Measurements from ENCODE around the gene FRMD8.
A peak's percentile ranks its signal among the peaks of the same experiment; 100 is the strongest.

FRMD8 gene

GRCh38 chr11:65438257-65439151, 52.1 kb downstream of the FRMD8 start:
- Histone ChIP-seq H3K27ac (ENCODE audit: poor library complexity, severe bottlenecking) (peak overlapping the region; percentile 32), H3K36me3 (ENCODE audit: low read depth) (peaks cover 100% of the 10 kb centered on the region)
- DNase-seq (ENCODE audit: low spot score) = no peak

DNA sequence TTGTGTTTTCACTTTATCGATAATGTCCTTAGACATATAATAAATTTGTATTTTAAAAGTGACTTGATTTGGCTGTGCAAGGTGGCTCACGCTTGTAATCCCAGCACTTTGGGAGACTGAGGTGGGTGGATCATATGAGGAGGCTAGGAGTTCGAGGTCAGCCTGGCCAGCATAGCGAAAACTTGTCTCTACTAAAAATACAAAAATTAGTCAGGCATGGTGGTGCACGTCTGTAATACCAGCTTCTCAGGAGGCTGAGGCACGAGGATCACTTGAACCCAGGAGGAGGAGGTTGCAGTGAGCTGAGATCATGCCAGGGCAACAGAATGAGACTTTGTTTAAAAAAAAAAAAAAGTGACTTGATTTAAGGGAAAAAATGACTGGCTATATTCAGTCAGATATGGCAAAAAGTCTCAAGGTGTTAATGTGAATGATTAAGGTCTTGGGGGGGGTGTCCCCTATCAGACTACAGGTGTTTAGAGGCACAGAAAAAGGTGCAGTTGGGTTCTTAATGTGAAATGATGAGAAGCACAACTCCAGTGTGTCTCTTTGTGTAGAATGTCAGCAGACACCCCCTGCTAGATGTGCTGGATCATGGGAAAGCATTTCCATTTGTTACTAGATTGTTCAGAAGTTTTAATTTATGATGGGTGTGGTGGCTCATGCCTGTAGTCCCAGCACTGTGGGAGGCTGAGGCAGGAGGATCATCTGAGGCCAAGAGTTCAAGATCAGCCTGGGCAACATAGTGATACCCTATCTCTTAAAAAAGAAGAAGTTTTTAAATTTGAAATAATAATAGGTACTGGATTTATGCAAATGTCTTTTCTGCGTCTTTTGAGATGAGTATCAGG, 53.1 kb downstream of the FRMD8 start:
- ATAC-seq (ENCODE audit: low read depth) = no peak
- Histone ChIP-seq H3K36me3 (ENCODE audit: low read depth) (peaks cover 100% of the 10 kb centered on the region), H3K27me3 (ENCODE audit: insufficient read depth, poor library complexity, severe bottlenecking) (no peaks in the 10 kb centered on the region), H3K4me1 (ENCODE audit: insufficient read depth, poor library complexity, severe bottlenecking) (no peaks in the 10 kb centered on the region), H3K9me3 (ENCODE audit: severe bottlenecking) (no peaks in the 10 kb centered on the region), H3K27ac (ENCODE audit: poor library complexity, severe bottlenecking) (peak overlapping the region; percentile 32), H3K4me3 (ENCODE audit: severe bottlenecking) (no peak overlapping the region)
- DNase-seq (ENCODE audit: low spot score) = no peak
- TF ChIP-seq, protein P1, sequence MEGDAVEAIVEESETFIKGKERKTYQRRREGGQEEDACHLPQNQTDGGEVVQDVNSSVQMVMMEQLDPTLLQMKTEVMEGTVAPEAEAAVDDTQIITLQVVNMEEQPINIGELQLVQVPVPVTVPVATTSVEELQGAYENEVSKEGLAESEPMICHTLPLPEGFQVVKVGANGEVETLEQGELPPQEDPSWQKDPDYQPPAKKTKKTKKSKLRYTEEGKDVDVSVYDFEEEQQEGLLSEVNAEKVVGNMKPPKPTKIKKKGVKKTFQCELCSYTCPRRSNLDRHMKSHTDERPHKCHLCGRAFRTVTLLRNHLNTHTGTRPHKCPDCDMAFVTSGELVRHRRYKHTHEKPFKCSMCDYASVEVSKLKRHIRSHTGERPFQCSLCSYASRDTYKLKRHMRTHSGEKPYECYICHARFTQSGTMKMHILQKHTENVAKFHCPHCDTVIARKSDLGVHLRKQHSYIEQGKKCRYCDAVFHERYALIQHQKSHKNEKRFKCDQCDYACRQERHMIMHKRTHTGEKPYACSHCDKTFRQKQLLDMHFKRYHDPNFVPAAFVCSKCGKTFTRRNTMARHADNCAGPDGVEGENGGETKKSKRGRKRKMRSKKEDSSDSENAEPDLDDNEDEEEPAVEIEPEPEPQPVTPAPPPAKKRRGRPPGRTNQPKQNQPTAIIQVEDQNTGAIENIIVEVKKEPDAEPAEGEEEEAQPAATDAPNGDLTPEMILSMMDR (IDR thresholded peaks at IDR 0.05; ENCODE audit: poor library complexity, severe bottlenecking) = no peak

More at GRCh38 chr11:65438257-65439151, 52.1 kb downstream of the FRMD8 start:
- no peaks in the 10 kb centered on the region for H3K9me3 ChIP-seq (ENCODE audit: severe bottlenecking)
- ATAC-seq (ENCODE audit: low read depth) = no peak
- no peak overlapping the region for H3K4me3 ChIP-seq (ENCODE audit: severe bottlenecking)
- TF ChIP-seq, protein P1 (IDR thresholded peaks at IDR 0.05; ENCODE audit: poor library complexity, severe bottlenecking) = no peak
- H3K4me1 ChIP-seq (ENCODE audit: insufficient read depth, poor library complexity, severe bottlenecking) = no peaks in the 10 kb centered on the region
- no peaks in the 10 kb centered on the region for H3K27me3 ChIP-seq (ENCODE audit: insufficient read depth, poor library complexity, severe bottlenecking)

GRCh38 chr11:65440831-65441499, 54.5 kb downstream of the FRMD8 start:
- ATAC-seq (ENCODE audit: low read depth) (no peak), DNase-seq (ENCODE audit: low spot score) (no peak)
- H3K27me3 ChIP-seq (ENCODE audit: insufficient read depth, poor library complexity, severe bottlenecking) = no peaks in the 10 kb centered on the region
- peaks cover 94% of the 10 kb centered on the region for H3K36me3 ChIP-seq (ENCODE audit: low read depth)
- TF ChIP-seq, protein P1 (IDR thresholded peaks at IDR 0.05; ENCODE audit: poor library complexity, severe bottlenecking) = no peak
- peak overlapping the region; percentile 32 for H3K27ac ChIP-seq (ENCODE audit: poor library complexity, severe bottlenecking)
- no peaks in the 10 kb centered on the region for H3K9me3 ChIP-seq (ENCODE audit: severe bottlenecking)
- no peaks in the 10 kb centered on the region for H3K4me1 ChIP-seq (ENCODE audit: insufficient read depth, poor library complexity, severe bottlenecking)
- H3K4me3 ChIP-seq (ENCODE audit: severe bottlenecking) = no peak overlapping the region

GRCh38 chr11:65442842-65443331, 56.5 kb downstream of the FRMD8 start:
- H3K4me1 ChIP-seq (ENCODE audit: insufficient read depth, poor library complexity, severe bottlenecking) = no peaks in the 10 kb centered on the region
- H3K27ac ChIP-seq (ENCODE audit: poor library complexity, severe bottlenecking) = peak overlapping the region; percentile 32
- ATAC-seq (ENCODE audit: low read depth) = no peak
- no peak overlapping the region for H3K4me3 ChIP-seq (ENCODE audit: severe bottlenecking)
- peaks cover 75% of the 10 kb centered on the region for H3K36me3 ChIP-seq (ENCODE audit: low read depth)
- no peaks in the 10 kb centered on the region for H3K27me3 ChIP-seq (ENCODE audit: insufficient read depth, poor library complexity, severe bottlenecking)
- no peak for DNase-seq (ENCODE audit: low spot score)
- TF ChIP-seq, protein P1 (IDR thresholded peaks at IDR 0.05; ENCODE audit: poor library complexity, severe bottlenecking) = no peak
- no peaks in the 10 kb centered on the region for H3K9me3 ChIP-seq (ENCODE audit: severe bottlenecking)

All from RWPE2 (cell line).